RPMI7951 (cell line): ENCODE measurements around the gene SLC18A2. TPM values are rescaled to one million over a fixed set of nuclear protein-coding genes. Genes with fewer than 3 reads are reported as not detected.
"Not testable (repeated sequence)": the region's sequence is repeated elsewhere in the genome, so short reads cannot be mapped to it uniquely, and the experiment has no call there.

ENCODE experiments used
- DNase-seq: peaks from one replicate; pipeline ENCODE4 v3.0.0-alpha.2; 2012; ENCODE audit warnings: low read depth
- total RNA-seq: library from RNA; depleted of rRNA; stranded (reverse); fragments of >200 nt; shearing (Covaris generic); gene quantifications from 2 replicates; pipeline ENCODE4 v1.2.3, GENCODE V29; 2014; rRNA removed

Gene SLC18A2
- total RNA-seq = not detected in 2 replicates

DNA sequence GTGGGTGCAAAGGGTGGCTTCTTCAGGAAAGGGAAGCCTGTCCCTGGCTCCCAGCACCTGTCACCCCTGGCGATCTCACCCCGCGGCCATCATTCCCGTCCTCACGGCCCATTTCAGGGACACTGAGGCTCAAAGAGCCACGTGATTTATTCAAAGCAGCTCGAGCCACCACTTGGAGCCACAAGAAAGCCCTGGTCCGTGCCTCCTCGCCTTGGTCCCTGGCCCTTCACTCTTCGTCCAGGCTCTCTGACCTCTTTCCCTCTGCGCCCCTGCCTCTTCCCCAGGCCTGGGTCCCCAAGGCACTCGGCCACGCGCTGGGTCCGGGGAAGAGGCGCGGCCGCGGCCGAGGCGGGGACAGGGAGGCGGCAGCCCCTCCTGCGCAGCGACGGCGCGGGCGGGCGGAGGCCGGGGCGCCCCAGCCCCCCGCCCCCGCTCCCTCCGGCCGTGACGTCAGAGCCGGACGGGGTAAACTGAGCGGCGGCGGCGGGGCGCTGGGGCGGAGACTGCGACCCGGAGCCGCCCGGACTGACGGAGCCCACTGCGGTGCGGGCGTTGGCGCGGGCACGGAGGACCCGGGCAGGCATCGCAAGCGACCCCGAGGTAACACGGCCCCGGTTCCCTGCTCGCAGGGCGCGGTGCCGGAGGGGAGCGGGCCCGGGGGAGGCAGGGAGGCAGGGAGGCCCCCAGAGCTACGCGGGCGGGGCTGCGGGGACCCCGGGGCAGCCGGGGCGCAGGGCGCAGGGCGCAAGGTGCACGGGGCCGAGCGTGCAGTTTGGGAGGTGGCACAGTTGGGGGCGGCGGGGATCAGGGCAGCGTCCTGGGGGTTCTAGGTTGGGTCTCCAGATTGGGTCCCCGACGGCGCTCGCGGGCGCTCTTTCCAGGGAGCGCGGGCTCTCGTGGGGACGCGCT is at the start of gene SLC18A2:
Gene SLC18A2 (plus strand): TSS at position 494 of the 909 bp plus-strand sequence. CDS start 580 bp downstream, outside the sequence.
- DNase-seq = no peak

- no peak for DNase-seq
These were observed 43.7 kb upstream of the SLC18A2 start, which contains the start of gene KCNK18 for GRCh38 chr10:117197189-117197588. KCNK18 (plus strand) TSS chr10:117197489; CDS start chr10:117197489, 0 bp downstream.

DNA sequence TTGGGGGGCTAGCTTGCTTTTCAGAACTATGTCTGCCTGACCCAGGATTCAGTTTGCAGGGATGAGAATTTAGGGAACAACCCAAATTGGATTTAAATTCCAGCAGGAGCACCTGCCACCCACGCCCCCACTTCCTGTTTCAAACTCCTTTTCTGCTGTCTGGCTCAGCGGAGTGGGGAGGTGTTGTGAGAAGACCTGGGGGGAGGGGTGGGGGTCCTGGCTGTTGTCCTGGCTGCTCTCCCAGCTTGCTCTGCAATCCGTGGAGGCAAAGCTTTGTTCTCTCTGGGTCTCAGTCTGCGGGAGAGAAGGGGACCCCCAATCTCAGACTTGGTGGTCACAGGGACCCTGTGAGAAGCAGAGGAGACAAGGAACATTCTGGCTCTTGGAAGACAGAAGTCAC is 42.8 kb upstream of the SLC18A2 start:
- no peak for DNase-seq

GRCh38 chr10:117201826-117202225 is 39.1 kb upstream of the SLC18A2 start:
- DNase-seq = no peak

- DNase-seq = no peak
These were observed 36.6 kb upstream of the SLC18A2 start for GRCh38 chr10:117204316-117204715.

DNA sequence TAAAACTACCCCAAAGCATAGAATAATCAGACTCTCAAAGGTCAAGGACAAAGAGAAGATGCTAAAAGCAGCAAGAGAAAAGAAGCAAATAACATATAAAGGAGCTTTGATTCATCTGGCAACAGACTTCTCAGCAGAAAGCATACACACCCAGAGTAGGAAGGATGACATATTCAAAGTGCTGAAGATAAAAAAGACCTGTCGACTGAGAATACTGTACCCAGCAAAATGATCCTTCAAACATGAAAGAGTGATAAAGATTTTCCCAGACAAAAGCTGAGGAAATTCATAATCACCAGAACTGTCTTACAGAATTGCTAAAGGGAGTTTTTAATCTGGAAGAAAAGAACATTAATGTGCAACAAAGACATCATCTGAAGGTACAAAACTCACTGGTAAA is 28.7 kb upstream of the SLC18A2 start:
- DNase-seq = no peak

- peak; percentile 12 for DNase-seq
These were observed 26.5 kb upstream of the SLC18A2 start for GRCh38 chr10:117214401-117214800.

- DNase-seq = no peak
These were observed 25.8 kb upstream of the SLC18A2 start for GRCh38 chr10:117215079-117215478.

- no peak for DNase-seq
These were observed 24.9 kb upstream of the SLC18A2 start for GRCh38 chr10:117216028-117216427.

GRCh38 chr10:117216611-117217195 is 24.2 kb upstream of the SLC18A2 start:
- peak; percentile 37 for DNase-seq

GRCh38 chr10:117217196-117217761 is 23.6 kb upstream of the SLC18A2 start:
- DNase-seq = peak; percentile 7

DNA sequence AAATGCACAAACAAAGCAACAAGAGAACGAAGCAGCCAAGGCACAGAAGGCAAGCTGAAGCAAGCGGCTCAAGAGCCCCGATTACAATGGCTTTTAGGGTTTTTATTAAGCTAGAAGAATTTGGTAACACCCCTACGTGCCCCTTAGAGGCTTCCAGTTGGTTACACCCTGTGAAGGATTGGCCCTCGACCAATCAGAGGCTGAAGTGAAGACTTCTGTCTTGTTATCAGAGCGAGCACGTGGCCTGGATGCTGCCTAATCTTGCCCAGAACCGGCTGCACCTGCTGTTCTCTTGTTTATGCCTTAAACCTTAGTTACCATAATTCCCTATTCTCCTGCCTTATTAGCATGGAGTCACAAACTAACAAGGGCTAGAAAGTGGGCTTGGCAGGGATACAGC is 22.3 kb upstream of the SLC18A2 start:
- no peak for DNase-seq

DNA sequence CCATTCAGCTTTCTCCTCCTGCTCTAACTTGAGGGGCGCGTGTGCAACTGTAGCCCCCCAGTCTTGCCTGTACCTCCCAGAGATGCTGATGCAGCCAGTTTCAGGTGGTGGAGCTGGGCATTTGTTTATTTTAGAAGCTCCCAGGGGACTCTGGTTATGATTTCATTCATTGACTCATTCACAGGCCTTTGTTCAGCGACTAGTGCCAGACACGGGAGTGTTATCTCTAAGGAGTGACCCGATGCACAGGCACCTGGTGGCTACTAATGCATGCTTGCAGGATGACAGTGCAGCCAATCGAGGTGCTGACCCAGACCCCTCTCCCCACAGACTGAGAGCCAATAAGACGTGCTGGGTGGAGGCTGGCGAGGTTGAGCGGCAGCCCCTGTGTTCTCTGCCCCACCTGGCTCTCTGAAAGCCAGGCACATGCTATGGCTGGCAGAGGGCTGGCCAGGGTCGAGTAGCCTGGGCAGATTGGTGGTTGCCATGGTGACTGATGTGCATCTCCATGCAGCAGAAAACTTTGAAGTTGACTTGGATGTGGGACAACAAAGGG is 19.7 kb upstream of the SLC18A2 start:
- DNase-seq = peak; percentile 23

DNA sequence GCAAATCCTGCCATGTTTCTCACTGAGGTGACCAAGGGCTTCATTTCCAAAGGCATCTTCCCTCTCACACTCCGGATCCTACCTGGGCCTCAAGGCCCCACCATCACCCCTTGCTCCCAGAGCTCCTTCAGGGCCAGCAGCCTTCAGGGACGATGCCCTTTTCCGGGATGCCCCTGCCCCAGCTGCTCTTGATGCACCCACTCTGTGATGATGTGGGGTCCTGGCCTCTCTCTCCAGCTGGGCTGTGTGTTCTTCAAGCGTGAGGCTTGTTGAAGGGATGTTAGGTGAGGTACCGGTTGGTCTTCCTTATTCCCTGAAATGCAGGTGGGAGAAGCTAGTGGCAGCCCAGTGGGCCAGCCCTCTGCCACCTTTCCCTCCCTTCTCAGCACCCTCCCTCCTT is 18.4 kb upstream of the SLC18A2 start:
- DNase-seq = no peak

GRCh38 chr10:117222976-117223692 is 17.8 kb upstream of the SLC18A2 start:
- no peak for DNase-seq

DNA sequence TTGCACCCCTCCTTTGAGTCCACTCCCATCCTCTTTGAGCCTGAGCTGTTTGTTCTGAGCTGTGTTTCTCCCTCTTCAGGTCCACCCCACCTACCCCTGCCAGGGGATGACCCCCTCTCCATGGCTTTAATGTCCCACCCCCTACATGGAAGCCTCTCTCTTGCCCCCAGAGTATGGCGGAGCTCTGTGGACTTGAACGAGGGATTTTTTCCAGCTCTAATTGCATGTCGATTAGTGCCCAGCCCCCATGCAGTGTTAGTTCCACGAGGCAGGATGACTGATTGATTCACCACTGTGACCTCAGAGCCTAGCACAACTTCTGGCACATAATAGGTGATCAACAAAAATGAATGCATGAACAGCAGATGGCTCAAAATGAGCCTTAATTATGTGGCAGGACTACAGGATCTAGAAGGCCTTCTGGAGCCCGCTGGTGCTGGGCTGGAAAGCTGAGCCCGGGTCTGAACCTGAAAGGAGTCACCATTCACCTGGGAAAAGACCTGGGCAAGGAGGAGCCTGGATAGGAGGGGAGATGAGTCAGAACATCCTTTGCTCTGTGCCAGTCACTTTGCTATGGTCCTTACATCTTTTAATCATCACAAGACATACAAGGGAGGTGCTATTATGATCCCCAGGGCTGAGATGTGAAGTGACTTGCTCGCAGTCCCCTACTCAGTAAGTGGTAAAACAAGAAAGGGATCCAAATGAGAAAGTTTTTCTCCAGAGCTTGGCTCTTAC is 17.1 kb upstream of the SLC18A2 start:
- no peak for DNase-seq

- no peak for DNase-seq
These were observed 16.0 kb upstream of the SLC18A2 start for GRCh38 chr10:117224881-117225280.

DNA sequence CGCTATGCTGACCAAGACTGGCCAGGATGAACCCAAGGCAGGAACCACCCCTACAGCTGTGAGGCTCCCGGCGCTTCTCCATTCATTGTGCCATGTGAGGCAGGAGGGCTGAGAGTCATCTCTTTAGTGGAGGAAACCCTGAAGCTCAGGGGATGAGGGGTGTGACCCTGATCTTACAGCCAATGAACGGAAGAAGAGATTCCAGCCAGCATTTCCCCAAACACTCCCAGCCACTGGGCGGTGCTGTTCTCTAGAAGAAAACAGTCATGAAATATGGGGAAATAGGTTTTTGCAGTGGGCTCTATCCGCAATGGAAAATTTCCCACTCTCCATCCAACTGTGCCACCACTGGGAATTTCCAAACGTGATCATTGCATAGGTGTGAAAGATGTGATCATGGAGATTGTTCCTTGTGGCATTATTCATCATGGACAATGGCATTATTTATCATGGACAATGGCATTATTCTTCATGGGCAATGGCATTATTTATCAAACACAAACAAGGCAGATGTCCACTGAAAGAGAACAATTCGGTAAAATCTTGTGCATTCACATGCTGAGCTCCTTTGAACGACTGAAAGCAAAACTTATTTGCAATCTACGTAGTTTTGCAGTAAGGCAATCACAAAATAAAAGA is 14.0 kb upstream of the SLC18A2 start:
- peak; percentile 29 for DNase-seq

GRCh38 chr10:117228210-117228609 is 12.7 kb upstream of the SLC18A2 start:
- DNase-seq = no peak

- not testable (repeated sequence) for DNase-seq
These were observed 10.8 kb upstream of the SLC18A2 start for GRCh38 chr10:117230107-117230506.
